H9 (cell line): ENCODE data around the gene IFT52. TPM values are rescaled to one million over a fixed set of nuclear protein-coding genes. Genes with fewer than 3 reads are reported as not detected.
A peak's percentile ranks its signal among the peaks of the same experiment; 100 is the strongest.

ENCODE experiments used
- DNase-seq: peaks from one replicate; pipeline ENCODE4 v3.0.0-alpha.2; 2017
- H2AFZ ChIP-seq: one replicate; pipeline ENCODE4 v1.6.1; 2013; ENCODE audit warnings: mild to moderate bottlenecking, low read length, control low read depth, moderate library complexity
- H2AK5ac ChIP-seq: 2 replicates; pipeline ENCODE4 v1.6.1; 2013; ENCODE audit warnings: low read length, control low read depth, mixed read lengths; ENCODE audit not compliant: insufficient read length
- H2BK120ac ChIP-seq: one replicate; pipeline ENCODE4 v1.6.1; 2013; ENCODE audit warnings: low read depth, mild to moderate bottlenecking, low read length, control low read depth, inconsistent platforms; ENCODE audit not compliant: poor library complexity, severe bottlenecking
- H2BK12ac ChIP-seq: 2 replicates; pipeline ENCODE4 v1.6.1; 2013; ENCODE audit warnings: low read length, control low read depth, mixed read lengths, low read depth; ENCODE audit not compliant: insufficient read length
- H2BK15ac ChIP-seq: 2 replicates; pipeline ENCODE4 v1.6.1; 2013; ENCODE audit warnings: low read depth, low read length, control low read depth
- H2BK20ac ChIP-seq: one replicate; pipeline ENCODE4 v1.6.1; 2013; ENCODE audit warnings: low read depth, mild to moderate bottlenecking, low read length, control low read depth, inconsistent platforms; ENCODE audit not compliant: poor library complexity, severe bottlenecking
- H2BK5ac ChIP-seq: 2 replicates; pipeline ENCODE4 v1.6.1; 2013; ENCODE audit warnings: low read length, control low read depth, mixed read lengths; ENCODE audit not compliant: insufficient read length
- H3K14ac ChIP-seq: 2 replicates; pipeline ENCODE4 v1.6.1; 2013; ENCODE audit warnings: low read length, control low read depth; ENCODE audit not compliant: insufficient read depth
- H3K18ac ChIP-seq: 2 replicates; pipeline ENCODE4 v1.6.1; 2013; ENCODE audit warnings: low read depth, mild to moderate bottlenecking, mixed read lengths, low read length, control low read depth; ENCODE audit not compliant: insufficient read length
- H3K23ac ChIP-seq: 2 replicates; pipeline ENCODE4 v1.6.1; 2013; ENCODE audit warnings: low read length, control low read depth, mixed read lengths, low read depth; ENCODE audit not compliant: insufficient read length
- H3K23me2 ChIP-seq: 2 replicates; pipeline ENCODE4 v1.6.1; 2013; ENCODE audit warnings: low read depth, mild to moderate bottlenecking, mixed read lengths, low read length, control low read depth; ENCODE audit not compliant: insufficient read length, poor library complexity, severe bottlenecking
- H3K27ac ChIP-seq: 2 replicates; pipeline ENCODE4 v1.5.1; 2013; ENCODE audit warnings: low read length, control low read depth, mixed read lengths, low read depth; ENCODE audit not compliant: insufficient read length
- H3K27me3 ChIP-seq: 2 replicates; pipeline ENCODE4 v1.6.1; 2013; ENCODE audit warnings: low read length, control low read depth, inconsistent platforms; ENCODE audit not compliant: insufficient read depth
- H3K4ac ChIP-seq: 2 replicates; pipeline ENCODE4 v1.6.1; 2013; ENCODE audit warnings: low read depth, mild to moderate bottlenecking, control low read depth, inconsistent platforms, low read length, moderate library complexity
- H3K4me1 ChIP-seq: 2 replicates; pipeline ENCODE4 v1.6.1; 2013; ENCODE audit warnings: low read length, control low read depth, inconsistent platforms; ENCODE audit not compliant: insufficient read depth
- H3K4me2 ChIP-seq: 2 replicates; pipeline ENCODE4 v1.6.1; 2013; ENCODE audit warnings: low read length, control low read depth, mixed read lengths; ENCODE audit not compliant: insufficient read length, insufficient read depth
- H3K56ac ChIP-seq: 2 replicates; pipeline ENCODE4 v1.6.1; 2013; ENCODE audit warnings: low read depth, mild to moderate bottlenecking, mixed read lengths, low read length, control low read depth; ENCODE audit not compliant: insufficient read length
- H3K79me1 ChIP-seq: 2 replicates; pipeline ENCODE4 v1.6.1; 2013; ENCODE audit warnings: low read depth, mild to moderate bottlenecking, moderate library complexity, low read length, control low read depth, inconsistent platforms; ENCODE audit not compliant: insufficient read depth, poor library complexity, severe bottlenecking
- H3K79me2 ChIP-seq: 2 replicates; pipeline ENCODE4 v1.6.1; 2013; ENCODE audit warnings: low read length, control low read depth, inconsistent platforms; ENCODE audit not compliant: insufficient read depth
- H3K9ac ChIP-seq: 2 replicates; pipeline ENCODE4 v1.6.1; 2013; ENCODE audit warnings: low read length, control low read depth, mixed read lengths; ENCODE audit not compliant: insufficient read length; ENCODE audit errors: extremely low read depth
- H3K9me3 ChIP-seq: one replicate; pipeline ENCODE4 v1.6.1; 2013; ENCODE audit warnings: low read depth, low read length, inconsistent platforms; ENCODE audit not compliant: control insufficient read depth
- H3T11ph ChIP-seq: one replicate; pipeline ENCODE4 v1.6.1; 2013; ENCODE audit warnings: mild to moderate bottlenecking, low read length, control low read depth, inconsistent platforms
- H4K20me1 ChIP-seq: one replicate; pipeline ENCODE4 v1.6.1; 2013; ENCODE audit not compliant: control insufficient read depth, insufficient read length, insufficient read depth
- H4K5ac ChIP-seq: 2 replicates; pipeline ENCODE4 v1.6.1; 2013; ENCODE audit warnings: low read depth, mild to moderate bottlenecking, mixed read lengths, low read length, control low read depth; ENCODE audit not compliant: insufficient read length
- H4K8ac ChIP-seq: replicated peaks from 2 replicates; pipeline ENCODE4 v1.6.1; 2013; ENCODE audit warnings: low read length, control low read depth, mixed read lengths, low read depth; ENCODE audit not compliant: insufficient read length
- H4K91ac ChIP-seq: 2 replicates; pipeline ENCODE4 v1.6.1; 2013; ENCODE audit warnings: low read depth, mild to moderate bottlenecking, moderate library complexity, mixed read lengths, low read length, control low read depth; ENCODE audit not compliant: insufficient read length
- H3K27ac Mint-ChIP-seq, 3 experiments: 2 replicates in 2 of 3; 3 replicates in 1 of 3; pipeline ENCODE4 v1.8.0; 2020 to 2021; ENCODE audit warnings: mixed read lengths in 3 of 3, mild to moderate bottlenecking in 1 of 3, moderate library complexity in 1 of 3
- H3K27me3 Mint-ChIP-seq: 2 replicates; pipeline ENCODE4 v1.8.0; 2021; ENCODE audit warnings: low read depth, mild to moderate bottlenecking, moderate library complexity, mixed read lengths
- H3K36me3 Mint-ChIP-seq, 3 experiments: 2 replicates in 2 of 3; 3 replicates in 1 of 3; pipeline ENCODE4 v1.8.0; 2020 to 2021; ENCODE audit warnings: low read depth in 3 of 3, mixed read lengths in 3 of 3; ENCODE audit not compliant: insufficient read depth in 1 of 3
- H3K4me1 Mint-ChIP-seq, 2 experiments: 2 replicates each; pipeline ENCODE4 v1.8.0; 2020; ENCODE audit warnings: mixed read lengths in 2 of 2
- H3K4me3 Mint-ChIP-seq, 2 experiments: 2 replicates in 1 of 2; 3 replicates in 1 of 2; pipeline ENCODE4 v1.8.0; 2020 to 2021; ENCODE audit warnings: mild to moderate bottlenecking in 2 of 2, mixed read lengths in 2 of 2, moderate library complexity in 1 of 2
- H3K9me3 Mint-ChIP-seq, 2 experiments: 2 replicates in 1 of 2; 3 replicates in 1 of 2; pipeline ENCODE4 v1.8.0; 2020; ENCODE audit warnings: mild to moderate bottlenecking in 2 of 2, mixed read lengths in 2 of 2, moderate library complexity in 1 of 2
- CTCF ChIP-seq: fragments of 200-600 bp; sonication (generic); conservative IDR thresholded peaks from 3 replicates; pipeline ENCODE4 v1.8.0; 2021; ENCODE audit warnings: antibody characterized with exemption, mild to moderate bottlenecking
- WGBS: extraction: QIAGEN DNeasy Blood & Tissue Kit; methylation state at CpG from one replicate; pipeline ENCODE4 v1.1.7; 2013; ENCODE audit warnings: missing lambda C conversion rate, low lambda C conversion rate, mixed read lengths; ENCODE audit not compliant: insufficient read length; ENCODE audit errors: extremely low coverage; 5-methylcytosine and 5-hydroxymethylcytosine counted together
- total RNA-seq: library from RNA; stranded (reverse); gene quantifications from 2 replicates; pipeline ENCODE4 v1.2.1, GENCODE V29; 2021

The IFT52 gene
- total RNA-seq, 1 experiment from 2014 or later: 44.5 TPM

DNA sequence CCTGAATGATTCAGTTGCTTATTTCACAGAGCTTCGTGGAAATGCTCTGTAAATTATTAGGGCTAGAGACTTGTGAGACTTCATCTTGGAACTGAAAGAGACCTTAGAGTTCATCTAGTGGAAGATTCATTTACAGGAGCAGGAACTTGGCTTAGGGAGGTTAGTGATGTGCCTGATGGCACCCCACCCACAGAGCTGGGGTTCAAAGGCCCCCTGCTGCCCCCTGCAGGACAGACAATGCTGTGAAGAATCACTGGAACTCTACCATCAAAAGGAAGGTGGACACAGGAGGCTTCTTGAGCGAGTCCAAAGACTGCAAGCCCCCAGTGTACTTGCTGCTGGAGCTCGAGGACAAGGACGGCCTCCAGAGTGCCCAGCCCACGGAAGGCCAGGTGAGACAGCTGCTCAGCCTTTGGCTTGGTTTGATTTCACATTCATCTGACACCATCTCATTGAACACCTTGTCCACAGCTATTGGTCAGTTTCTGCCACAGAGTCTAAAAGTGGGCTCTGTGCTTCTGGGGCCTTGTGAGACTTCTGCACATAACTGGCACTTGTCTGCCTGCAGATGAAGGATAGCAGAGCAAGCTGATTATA lies 101.3 kb downstream of the IFT52 start:
- Histone ChIP-seq H2BK5ac (no peak overlapping the region), H3K23ac (no peak overlapping the region), H4K20me1 (no peaks in the 10 kb centered on the region), H2BK120ac (no peak overlapping the region), H2BK20ac (no peak overlapping the region), H3K27me3 (no peaks in the 10 kb centered on the region), H3K23me2 (no peaks in the 10 kb centered on the region), H3K4ac (no peak overlapping the region), H4K8ac (no peak overlapping the region), H3K27ac (no peak overlapping the region), H2AFZ (no peak overlapping the region), H4K91ac (no peak overlapping the region), H3K14ac (no peak overlapping the region), H3K56ac (no peak overlapping the region), H3K4me1 (no peaks in the 10 kb centered on the region), H2AK5ac (no peak overlapping the region), H3K79me1 (no peaks in the 10 kb centered on the region), H2BK12ac (no peak overlapping the region), H3K79me2 (no peaks in the 10 kb centered on the region), H3K9ac (no peak overlapping the region), H2BK15ac (no peak overlapping the region), H3K4me2 (no peak overlapping the region), H3T11ph (no peak overlapping the region), H3K9me3 (no peaks in the 10 kb centered on the region), H3K18ac (no peak overlapping the region), H4K5ac (no peak overlapping the region)
- Mint-ChIP-seq H3K36me3 (peaks cover 30 to 61% (median 53%) of the 10 kb centered on the region in 3 experiments; a peak in 6 of 7 replicates), H3K4me1 (peaks cover 6 to 7% of the 10 kb centered on the region in 2 experiments), H3K9me3 (no peaks in the 10 kb centered on the region), H3K27me3 (no peaks in the 10 kb centered on the region), H3K4me3 (no peak overlapping the region), H3K27ac (no peak overlapping the region)
- TF ChIP-seq CTCF: peak; percentile 73
- peak; percentile 66 for DNase-seq
- WGBS: no CpG with 5 or more reads among the region's 5 CpGs
